ENCODE measurements around the gene WDR47.

- TF ChIP-seq, protein P1, sequence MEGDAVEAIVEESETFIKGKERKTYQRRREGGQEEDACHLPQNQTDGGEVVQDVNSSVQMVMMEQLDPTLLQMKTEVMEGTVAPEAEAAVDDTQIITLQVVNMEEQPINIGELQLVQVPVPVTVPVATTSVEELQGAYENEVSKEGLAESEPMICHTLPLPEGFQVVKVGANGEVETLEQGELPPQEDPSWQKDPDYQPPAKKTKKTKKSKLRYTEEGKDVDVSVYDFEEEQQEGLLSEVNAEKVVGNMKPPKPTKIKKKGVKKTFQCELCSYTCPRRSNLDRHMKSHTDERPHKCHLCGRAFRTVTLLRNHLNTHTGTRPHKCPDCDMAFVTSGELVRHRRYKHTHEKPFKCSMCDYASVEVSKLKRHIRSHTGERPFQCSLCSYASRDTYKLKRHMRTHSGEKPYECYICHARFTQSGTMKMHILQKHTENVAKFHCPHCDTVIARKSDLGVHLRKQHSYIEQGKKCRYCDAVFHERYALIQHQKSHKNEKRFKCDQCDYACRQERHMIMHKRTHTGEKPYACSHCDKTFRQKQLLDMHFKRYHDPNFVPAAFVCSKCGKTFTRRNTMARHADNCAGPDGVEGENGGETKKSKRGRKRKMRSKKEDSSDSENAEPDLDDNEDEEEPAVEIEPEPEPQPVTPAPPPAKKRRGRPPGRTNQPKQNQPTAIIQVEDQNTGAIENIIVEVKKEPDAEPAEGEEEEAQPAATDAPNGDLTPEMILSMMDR (conservative IDR thresholded peaks at IDR 0.05; ENCODE audit: low read depth, low read length): no peak
- no peak for TF ChIP-seq EZH2 (IDR thresholded peaks at IDR 0.05; ENCODE audit: borderline replicate concordance, low read depth, low read length, poor library complexity, severe bottlenecking)
Measured at GRCh38 chr1:109083923-109084322, 42.0 kb upstream of the WDR47 start.
